Fibroblast of the conjunctiva (primary cell): ENCODE data around the gene METTL22.
"Not testable (repeated sequence)": the region's sequence is repeated elsewhere in the genome, so short reads cannot be mapped to it uniquely, and the experiment has no call there.

Source experiments
- DNase-seq: peaks from one replicate; pipeline ENCODE4 v3.0.0-alpha.2; 2010; ENCODE audit warnings: low read depth

Gene METTL22

GRCh38 chr16:8632675-8633182, 11.2 kb downstream of the METTL22 start:
- no peak for DNase-seq

- DNase-seq = peak; percentile 22
Measured at GRCh38 chr16:8634991-8635736, 13.7 kb downstream of the METTL22 start.

- DNase-seq = no peak
Measured at GRCh38 chr16:8639694-8640093, 18.2 kb downstream of the METTL22 start.

- no peak for DNase-seq
Measured at GRCh38 chr16:8641671-8642070, 20.2 kb downstream of the METTL22 start.

GRCh38 chr16:8642146-8642545, 20.6 kb downstream of the METTL22 start:
- no peak for DNase-seq

GRCh38 chr16:8644211-8645140, 23.0 kb downstream of the METTL22 start:
- DNase-seq = no peak

GRCh38 chr16:8645141-8645521, 23.6 kb downstream of the METTL22 start:
- no peak for DNase-seq

GRCh38 chr16:8645831-8646230, 24.3 kb downstream of the METTL22 start:
- no peak for DNase-seq

GRCh38 chr16:8646326-8647053, 25.0 kb downstream of the METTL22 start:
- DNase-seq = no peak

GRCh38 chr16:8647721-8648318, 26.3 kb downstream of the METTL22 start:
- no peak for DNase-seq

- DNase-seq = no peak
Measured at GRCh38 chr16:8648877-8649276, 27.4 kb downstream of the METTL22 start.

GRCh38 chr16:8649829-8650554, 28.5 kb downstream of the METTL22 start:
- no peak for DNase-seq

- DNase-seq = not testable (repeated sequence)
Measured at GRCh38 chr16:8651958-8652357, 30.5 kb downstream of the METTL22 start.

GRCh38 chr16:8655184-8655717, 33.8 kb downstream of the METTL22 start:
- DNase-seq = no peak

- no peak for DNase-seq
Measured at GRCh38 chr16:8656376-8656775, 34.9 kb downstream of the METTL22 start.

GRCh38 chr16:8660841-8661301, 39.4 kb downstream of the METTL22 start:
- peak; percentile 43 for DNase-seq

- DNase-seq = no peak
Measured at GRCh38 chr16:8661703-8662102, 40.2 kb downstream of the METTL22 start.

- DNase-seq = no peak
Measured at GRCh38 chr16:8663192-8664089, 41.9 kb downstream of the METTL22 start.

GRCh38 chr16:8665529-8665928, 44.0 kb downstream of the METTL22 start:
- no peak for DNase-seq

GRCh38 chr16:8667492-8667891, 46.0 kb downstream of the METTL22 start:
- DNase-seq = no peak
